Stimulated activated CD8-positive, alpha-beta memory T cell treated with anti-CD3 and anti-CD28 coated beads, Interleukin-15, amount 100 ng/mL, for 24 hours (primary cell): ENCODE data around the gene SH2D1B.

ENCODE experiments used
- DNase-seq: peaks from one replicate; pipeline ENCODE4 v3.0.0-alpha.2; 2020; ENCODE audit warnings: low read depth

Gene SH2D1B

DNA sequence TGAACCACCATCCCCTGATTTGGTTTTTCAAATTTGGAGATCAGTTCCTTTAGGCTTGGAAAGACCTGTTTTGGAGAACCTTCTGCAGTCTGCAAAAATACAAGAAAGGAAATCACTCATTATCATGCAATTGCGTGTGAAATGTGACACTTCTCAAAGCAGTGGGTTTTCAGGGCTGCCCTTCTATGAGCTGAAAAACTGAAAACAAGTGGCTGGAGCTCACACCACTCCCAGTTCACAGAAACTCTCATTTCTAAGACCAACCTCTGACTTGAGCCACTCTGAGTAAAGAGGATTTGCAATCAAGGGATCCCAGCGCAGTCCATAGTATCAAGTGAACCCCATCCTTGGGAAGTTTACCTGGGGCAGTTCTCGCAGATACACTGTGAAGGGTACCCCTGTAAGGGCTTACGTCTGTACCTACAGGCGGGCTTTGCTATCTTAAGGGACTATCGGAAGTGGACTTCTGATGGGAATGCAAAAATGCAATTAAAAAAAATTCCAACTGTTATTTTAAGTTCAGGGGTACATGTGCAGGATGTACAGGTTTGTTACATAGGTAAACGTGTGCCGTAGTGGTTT, 12.8 kb downstream of the SH2D1B start:
- DNase-seq, result no peak

GRCh38 chr1:162397943-162398560, 13.9 kb downstream of the SH2D1B start:
- DNase-seq, result no peak

- DNase-seq, result no peak
Measured at GRCh38 chr1:162397039-162397448, 14.9 kb downstream of the SH2D1B start.

- no peak for DNase-seq
Measured at GRCh38 chr1:162396201-162396906, 15.6 kb downstream of the SH2D1B start.

DNA sequence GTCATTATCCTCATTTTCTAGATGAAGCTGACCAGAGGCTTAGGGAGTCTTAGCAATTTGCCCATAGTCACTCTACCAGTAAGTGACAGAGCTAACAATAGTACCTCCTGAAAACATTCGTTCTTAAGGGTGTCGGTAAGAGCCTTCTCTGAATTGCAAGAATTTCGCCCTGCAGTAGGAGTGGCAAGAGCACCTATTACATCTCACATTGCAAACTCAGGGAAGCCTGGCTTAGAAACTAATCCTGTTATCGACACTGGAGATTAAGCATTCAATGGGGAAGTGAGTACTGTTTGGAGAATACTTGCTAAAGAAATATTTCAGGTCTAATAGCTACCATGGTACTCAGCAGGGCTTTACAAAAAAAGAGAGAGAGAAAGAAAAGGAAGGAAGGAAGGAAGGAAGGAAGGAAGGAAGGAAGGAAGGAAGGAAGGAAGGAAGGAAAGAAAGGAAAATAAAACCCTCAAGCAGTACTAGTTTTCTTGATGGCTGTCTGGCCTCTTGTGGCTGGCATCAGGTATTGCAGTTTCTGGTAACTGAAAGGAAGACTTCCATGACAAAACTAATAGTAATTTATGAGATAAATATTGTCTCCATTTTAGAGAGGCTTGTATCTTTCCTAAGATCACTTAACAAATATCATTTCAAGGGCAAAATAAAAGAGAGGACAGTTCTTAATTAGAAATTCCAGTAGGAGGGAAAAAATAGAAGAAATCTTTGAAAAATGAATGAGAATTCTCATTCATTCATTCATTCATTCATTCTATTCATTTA, 20.0 kb downstream of the SH2D1B start:
- no peak for DNase-seq

- DNase-seq, result no peak
Measured at GRCh38 chr1:162390396-162391185, 21.3 kb downstream of the SH2D1B start.

DNA sequence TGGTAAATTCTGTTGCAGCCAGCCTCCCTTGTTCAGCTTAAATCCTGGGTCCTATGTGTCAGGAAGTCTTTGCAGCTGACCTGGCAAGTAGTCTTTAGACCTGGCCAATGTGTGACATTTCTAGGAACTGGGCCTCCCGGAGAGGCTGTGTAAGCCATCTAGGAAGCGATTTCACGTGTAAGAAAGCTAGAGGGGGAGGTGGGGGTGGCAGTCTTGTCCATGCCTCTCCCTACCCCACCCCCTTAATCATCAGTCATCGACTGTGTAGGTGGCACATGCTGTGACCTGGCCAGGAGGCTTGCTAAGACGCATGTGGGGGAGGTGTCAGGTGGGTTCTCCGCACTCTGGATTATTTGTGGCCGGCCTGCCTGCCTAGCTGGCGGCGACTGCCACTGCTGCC, 22.0 kb downstream of the SH2D1B start:
- no peak for DNase-seq

- no peak for DNase-seq
Measured at GRCh38 chr1:162389021-162389818, 22.7 kb downstream of the SH2D1B start.

DNA sequence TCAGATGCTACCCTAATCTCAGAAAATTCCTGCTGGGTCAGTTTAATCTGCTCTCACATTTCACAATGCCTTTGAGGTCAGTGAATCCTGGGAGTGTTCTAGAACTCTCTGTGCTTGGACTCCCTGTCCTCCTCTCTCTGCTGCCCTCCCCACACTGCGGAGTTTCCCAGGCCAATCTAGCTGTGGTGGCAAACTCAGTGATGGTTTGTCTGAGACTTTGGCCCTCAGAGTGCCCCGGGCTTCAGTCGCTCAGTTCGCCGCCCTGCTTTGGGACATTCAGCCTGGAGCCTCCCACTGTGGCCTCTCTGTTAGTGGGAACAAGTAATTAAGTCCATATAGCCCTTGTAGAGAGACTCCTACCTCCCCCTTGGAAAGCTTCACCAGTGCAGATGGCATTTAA, 23.3 kb downstream of the SH2D1B start:
- no peak for DNase-seq

DNA sequence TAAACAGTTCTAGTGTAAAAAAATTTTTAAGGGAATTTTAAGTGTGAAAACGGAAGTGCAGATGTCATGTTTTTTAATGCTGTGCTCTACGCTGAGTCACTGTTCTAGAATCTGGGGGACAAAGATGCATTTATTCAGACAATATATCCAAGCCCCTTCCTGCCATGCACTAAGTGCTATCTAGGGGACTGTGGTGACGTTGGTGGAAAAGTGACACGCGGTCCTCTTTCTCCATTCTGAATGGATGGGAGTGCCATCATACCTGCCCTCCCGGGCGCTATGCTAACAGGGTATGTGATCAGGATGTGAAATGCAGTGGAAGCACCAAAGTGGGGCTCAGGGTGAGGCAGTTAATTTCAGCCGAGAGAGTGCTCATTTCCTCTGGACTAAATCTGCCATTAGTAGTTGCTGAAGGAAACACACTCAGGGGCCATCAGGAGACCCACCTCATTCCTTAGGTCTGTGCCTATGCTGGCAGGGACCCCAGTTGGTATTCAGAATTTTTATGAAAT, 23.8 kb downstream of the SH2D1B start:
- DNase-seq, result no peak

DNA sequence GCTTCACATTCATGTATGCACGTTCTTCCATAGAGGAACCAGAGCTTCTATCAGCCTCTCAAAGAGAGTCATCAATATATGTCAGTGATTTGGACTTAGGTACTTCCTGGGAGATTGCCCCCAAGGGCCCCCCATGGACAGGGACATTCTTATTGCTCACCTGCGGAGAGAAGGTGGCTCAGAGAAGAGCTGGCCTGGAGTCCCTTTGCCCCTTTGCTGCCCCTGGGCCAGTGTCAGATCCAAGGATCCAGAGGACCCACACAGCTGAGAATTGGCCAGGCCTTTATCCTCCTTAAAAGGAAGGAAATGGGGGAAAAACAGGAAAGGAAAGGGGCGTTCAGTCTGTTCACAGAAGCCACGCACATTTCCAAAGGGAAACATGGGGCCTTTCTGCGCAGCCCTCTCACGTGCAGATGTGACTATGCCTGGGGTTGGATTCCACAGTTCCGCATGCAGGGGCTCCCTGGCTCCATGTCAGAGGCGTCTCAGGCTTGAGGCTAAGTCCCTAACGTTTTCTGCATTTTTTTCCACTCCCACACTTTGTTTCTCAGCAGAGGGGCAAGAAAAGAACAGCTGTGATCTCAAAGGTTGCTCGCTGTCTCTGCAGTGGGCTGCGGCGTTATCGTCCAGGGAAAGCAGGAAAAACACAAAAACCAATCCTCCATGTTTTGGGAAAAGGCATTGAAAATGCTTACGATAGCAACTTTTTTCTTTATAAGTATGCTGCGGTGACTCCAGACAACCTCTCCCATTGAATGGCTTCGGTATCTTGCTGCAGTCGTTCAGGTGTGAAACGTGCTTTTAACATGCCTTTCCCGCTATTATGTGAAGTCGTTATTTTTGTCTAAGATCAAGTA, 24.5 kb downstream of the SH2D1B start:
- no peak for DNase-seq

DNA sequence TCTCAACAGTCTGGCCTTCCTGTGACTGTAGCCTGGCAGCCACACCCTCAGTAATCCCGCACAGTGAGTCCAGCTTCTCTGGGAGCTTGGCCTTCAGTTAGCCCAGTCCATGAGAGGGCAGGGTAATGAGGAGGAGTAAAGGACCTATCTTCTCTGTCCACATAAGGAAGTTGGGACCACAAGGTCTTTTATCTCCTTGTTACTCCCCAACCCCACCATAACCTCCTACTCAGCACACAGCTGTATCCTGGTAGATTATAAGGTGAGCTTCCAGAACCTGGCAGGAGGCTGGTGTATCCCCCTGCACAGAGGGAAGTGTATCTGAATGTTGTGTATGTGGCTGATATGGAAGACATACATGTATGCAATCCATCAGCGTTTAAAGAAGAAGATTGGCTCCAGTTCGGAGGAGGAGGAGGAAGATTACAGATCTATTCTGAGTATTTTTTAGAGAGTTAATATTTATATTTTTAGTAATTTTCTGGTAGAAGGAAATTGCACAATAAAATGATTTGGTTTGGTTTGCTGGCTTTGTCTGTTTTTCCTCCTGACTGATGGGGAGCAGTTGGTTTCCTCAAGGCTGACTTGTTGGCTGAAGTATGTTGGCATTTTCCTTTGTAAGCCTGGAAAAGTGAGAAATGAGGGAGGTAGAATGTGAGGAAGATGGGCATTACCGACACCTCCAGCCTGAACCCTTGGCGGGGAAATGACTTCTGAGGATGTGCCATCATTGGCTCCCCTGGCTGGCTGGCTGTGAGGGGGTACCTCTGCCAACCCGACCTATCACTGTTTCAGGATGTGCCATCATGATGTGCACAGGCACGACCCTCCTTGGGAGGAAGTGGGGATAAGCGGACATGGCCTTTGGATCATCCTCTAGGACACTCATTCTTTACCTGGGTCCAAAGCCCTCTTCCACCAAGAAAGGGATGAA, 25.4 kb downstream of the SH2D1B start:
- no peak for DNase-seq

DNA sequence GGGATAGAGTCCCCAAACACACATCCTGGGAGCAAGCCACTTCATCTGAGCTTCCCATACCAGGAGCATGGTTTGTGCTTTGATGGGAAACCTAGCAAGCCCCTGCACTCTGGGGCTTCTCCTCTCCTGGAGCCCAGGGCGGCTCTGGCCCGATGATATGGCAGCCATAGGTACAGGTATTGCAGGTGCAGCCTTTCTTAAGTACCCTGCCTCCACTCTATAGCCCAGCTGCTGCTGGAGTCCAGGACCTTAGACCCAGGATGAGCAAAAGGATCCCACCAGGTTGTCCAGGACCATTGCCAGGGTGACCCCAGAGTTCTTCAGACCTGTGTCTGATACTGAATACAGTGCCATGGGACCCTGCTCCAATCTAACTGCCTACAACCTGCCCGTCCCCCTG, 26.2 kb downstream of the SH2D1B start:
- DNase-seq, result no peak

DNA sequence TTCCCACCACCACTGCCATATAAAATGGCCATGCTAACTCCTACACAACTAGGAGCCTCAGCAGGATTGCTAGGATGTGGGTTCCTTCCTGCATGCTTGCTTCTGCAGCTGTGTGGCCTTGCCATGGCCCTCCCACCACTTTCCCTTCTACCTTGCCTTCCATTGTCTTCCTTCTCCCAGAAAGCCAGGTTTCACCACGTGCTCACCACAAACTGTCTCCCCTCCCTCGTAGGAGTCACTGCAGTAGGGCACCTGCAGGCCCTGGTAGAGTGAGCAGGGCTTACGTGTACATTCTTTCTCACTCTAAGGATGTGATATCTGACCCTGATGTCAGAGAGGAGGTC, 26.7 kb downstream of the SH2D1B start:
- DNase-seq, result no peak

DNA sequence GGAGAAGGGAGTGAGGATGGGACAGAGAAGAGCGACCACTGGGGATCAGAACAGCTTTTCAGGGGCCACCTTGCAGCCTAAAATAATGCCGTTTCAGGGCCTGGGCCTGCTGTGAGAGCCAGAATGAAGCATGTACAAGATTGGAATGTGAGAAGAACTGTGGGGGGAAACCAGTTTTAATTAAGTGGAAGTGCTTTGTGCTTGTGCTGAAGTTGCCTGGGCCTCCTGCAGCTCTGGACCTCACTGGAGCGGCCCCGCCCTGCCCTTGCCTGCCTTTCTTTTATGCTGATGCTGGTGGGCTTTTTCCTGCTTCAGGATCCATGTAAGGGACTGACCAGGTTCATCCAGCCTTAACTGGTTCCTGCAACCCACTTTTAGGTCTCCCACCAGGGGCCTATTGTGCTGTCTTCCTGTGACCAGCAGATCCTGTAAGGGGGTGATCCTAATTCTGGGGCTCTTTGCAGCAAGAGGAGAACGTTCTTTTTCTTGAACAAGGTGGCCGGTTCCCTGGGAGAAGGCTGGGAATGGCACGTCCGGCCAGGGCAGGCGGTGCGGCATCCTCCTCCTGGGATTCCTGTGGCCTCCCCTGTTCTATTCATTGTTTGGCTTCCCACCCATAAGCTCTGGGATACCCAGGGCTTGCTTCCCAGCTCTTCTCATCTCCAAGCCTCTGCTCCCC, 27.2 kb downstream of the SH2D1B start:
- no peak for DNase-seq

DNA sequence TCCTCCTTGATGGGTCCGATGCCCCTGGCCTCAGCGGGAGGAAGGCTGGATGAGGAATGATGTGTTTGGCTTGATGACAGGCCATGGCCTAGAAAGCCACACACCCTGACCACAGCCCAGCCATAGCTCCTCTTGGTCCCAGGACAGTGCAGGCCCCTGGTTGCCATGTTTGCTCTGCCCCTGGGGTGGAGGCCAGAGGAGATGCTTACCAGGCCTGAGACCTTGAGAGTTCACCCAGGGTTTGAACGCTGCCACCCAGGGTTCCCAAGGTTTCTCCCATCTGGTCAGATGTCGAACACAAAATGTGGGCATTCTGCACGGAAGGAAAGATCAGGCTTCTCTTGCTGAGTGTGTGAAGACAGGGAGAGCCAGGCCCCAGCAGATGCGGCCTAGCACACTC, 27.8 kb downstream of the SH2D1B start:
- DNase-seq, result no peak

DNA sequence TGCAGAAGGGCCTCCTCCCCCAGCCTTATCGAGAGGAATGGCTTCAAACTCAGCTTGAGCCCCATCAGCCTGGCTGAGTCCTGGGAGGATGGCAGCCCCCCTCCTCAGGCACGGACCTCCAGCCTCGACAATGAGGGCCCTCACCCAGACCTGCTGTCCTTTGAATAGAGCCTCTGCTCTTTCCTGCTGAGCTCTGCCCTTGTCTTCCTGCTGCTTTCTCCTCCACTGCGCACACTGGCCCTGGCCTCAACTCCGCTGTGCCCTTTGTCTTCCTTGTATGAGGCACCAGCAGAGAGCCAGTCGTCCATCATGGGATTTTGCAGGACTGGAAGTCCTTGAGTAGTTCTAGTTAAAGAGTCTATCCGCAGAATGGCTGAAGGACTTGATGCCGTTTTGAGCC, 28.4 kb downstream of the SH2D1B start:
- DNase-seq, result no peak

DNA sequence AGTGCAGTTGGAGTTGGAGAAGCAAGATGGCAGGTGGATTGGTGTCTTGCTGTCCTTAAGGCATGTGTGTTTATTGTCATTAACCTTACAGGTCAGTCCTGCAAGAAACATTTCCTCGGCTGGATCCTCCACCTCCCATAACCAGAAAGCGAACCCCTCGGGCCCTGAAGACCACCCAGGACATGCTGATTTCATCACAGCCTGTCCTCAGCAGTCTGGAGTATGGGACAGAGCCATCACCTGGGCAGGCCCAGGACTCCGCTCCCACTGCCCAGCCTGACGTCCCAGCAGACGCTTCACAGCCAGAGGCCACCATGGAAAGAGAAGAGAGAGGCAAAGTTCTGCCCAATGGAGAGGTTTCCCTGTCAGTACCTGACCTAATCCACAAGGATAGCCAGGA, 28.8 kb downstream of the SH2D1B start:
- no peak for DNase-seq
